Measurements from ENCODE around the gene GINS3. TPM values are rescaled to one million over a fixed set of nuclear protein-coding genes. Genes with fewer than 3 reads are reported as not detected.

Gene GINS3
- total RNA-seq, 3 donors from 2014 or later: 2.6 to 5.2 (median 4.0) TPM

DNA sequence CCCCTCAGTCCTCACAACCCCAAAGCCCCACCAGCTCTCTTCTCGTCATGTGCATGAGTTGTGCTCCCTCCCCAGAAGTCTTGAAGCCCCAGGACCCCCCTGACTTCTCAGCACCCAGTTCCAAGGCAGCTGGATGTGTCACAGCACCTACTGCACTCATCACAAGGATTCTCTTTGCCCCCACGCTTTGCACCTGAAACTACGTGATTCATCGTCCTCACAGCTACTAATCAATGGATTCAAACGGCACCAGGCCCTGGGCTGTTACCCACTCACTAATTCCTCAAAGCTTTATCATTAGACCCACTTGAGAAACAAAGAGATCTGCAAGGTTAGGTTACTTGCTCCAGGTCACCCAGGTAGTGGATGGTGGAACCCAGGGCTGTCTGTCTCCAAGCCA, 62.6 kb downstream of the GINS3 start:
- no peaks in the 10 kb centered on the region for H3K9me3 ChIP-seq
- no peaks in the 10 kb centered on the region for H3K4me1 ChIP-seq (ENCODE audit: low read depth)
- ATAC-seq (no peak), DNase-seq (no peak)
- no peaks in the 10 kb centered on the region for H3K36me3 ChIP-seq (ENCODE audit: low read depth)
- TF ChIP-seq, protein P1, sequence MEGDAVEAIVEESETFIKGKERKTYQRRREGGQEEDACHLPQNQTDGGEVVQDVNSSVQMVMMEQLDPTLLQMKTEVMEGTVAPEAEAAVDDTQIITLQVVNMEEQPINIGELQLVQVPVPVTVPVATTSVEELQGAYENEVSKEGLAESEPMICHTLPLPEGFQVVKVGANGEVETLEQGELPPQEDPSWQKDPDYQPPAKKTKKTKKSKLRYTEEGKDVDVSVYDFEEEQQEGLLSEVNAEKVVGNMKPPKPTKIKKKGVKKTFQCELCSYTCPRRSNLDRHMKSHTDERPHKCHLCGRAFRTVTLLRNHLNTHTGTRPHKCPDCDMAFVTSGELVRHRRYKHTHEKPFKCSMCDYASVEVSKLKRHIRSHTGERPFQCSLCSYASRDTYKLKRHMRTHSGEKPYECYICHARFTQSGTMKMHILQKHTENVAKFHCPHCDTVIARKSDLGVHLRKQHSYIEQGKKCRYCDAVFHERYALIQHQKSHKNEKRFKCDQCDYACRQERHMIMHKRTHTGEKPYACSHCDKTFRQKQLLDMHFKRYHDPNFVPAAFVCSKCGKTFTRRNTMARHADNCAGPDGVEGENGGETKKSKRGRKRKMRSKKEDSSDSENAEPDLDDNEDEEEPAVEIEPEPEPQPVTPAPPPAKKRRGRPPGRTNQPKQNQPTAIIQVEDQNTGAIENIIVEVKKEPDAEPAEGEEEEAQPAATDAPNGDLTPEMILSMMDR (IDR thresholded peaks at IDR 0.05): no peak
- no peak overlapping the region for H3K4me3 ChIP-seq
- intact Hi-C loops (cut with DNase I, micrococcal nuclease): no loop called here

Other genes with a start within 250 kb of the GINS3 start
- 10 to 100 TPM; 45.5 to 79.1 (median 52.8) TPM for gene CSNK2A2, start 194.4 kb upstream of the GINS3 start, total RNA-seq
- not detected for gene PRSS54, start 97.4 kb upstream of the GINS3 start, total RNA-seq
- 10 to 100 TPM in 1 of 3 donors, 1 to 10 TPM in 2; 3.0 to 15.8 (median 3.6) TPM for gene NDRG4, start 107.7 kb downstream of the GINS3 start, total RNA-seq
- gene SETD6, start 123.0 kb downstream of the GINS3 start, total RNA-seq: 10 to 100 TPM; 12.8 to 17.5 (median 14.2) TPM
- 100 to 1,000 TPM; 194 to 239 (median 230) TPM for gene CNOT1, start 237.4 kb downstream of the GINS3 start, total RNA-seq

Measured in mucosa of descending colon (tissue), 3 donors.